ENCODE data around the gene CIAO3.

DNA sequence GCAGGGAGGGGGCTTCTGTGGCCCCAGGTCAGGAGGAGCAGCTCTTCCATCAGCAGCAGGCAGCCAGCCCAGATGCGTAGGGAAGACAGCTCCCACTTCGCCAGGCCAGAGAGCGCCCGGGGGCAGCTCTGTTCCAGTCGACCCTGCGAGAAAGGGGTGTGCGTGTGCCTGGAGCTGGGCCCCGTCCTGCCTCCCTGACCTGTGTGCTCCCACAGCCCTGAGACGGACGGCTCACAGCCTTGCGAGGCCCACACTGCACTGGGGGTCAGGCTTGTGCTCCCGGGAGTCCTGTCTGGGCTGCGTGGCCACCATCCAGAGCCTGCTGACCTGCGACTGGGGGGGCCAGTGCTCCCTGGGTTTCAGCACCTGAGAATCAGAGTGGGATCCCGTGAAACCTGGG is 19.3 kb upstream of the CIAO3 start:
- no peak for TF ChIP-seq ZFP3 (CRISPR knock-in tag; IDR thresholded peaks at IDR 0.05)
- TF ChIP-seq ARNTL (CRISPR knock-in tag; IDR thresholded peaks at IDR 0.05; ENCODE audit: borderline replicate concordance, low read depth), result no peak
- TF ChIP-seq PATZ1 (CRISPR knock-in tag; IDR thresholded peaks at IDR 0.05; ENCODE audit: borderline replicate concordance), result no peak
- TF ChIP-seq RARB (CRISPR knock-in tag; IDR thresholded peaks at IDR 0.05), result no peak
- TF ChIP-seq ZFP30 (CRISPR knock-in tag; IDR thresholded peaks at IDR 0.05), result no peak
- TF ChIP-seq GLIS3 (CRISPR knock-in tag; IDR thresholded peaks at IDR 0.05), result no peak
- TF ChIP-seq ZNF8 (CRISPR knock-in tag; IDR thresholded peaks at IDR 0.05), result no peak
- TF ChIP-seq CREB5 (CRISPR knock-in tag; IDR thresholded peaks at IDR 0.05; ENCODE audit: low read depth), result no peak
- TF ChIP-seq ESRRG (CRISPR knock-in tag; IDR thresholded peaks at IDR 0.05), result no peak
- no peak for TF ChIP-seq BACH2 (CRISPR knock-in tag; IDR thresholded peaks at IDR 0.05; ENCODE audit: borderline replicate concordance)
- no peak for TF ChIP-seq SNAI2 (CRISPR knock-in tag; IDR thresholded peaks at IDR 0.05)
- TF ChIP-seq ZNF70 (CRISPR knock-in tag; IDR thresholded peaks at IDR 0.05), result no peak
- TF ChIP-seq CSRNP3 (CRISPR knock-in tag; IDR thresholded peaks at IDR 0.05), result no peak
- no peak for TF ChIP-seq POU6F1 (CRISPR knock-in tag; IDR thresholded peaks at IDR 0.05; ENCODE audit: borderline replicate concordance, low read depth)
